Neural progenitor cell (in vitro differentiated cells): Measurements from ENCODE around the gene ELMO1. TPM values are rescaled to one million over a fixed set of nuclear protein-coding genes. Genes with fewer than 3 reads are reported as not detected.

ENCODE experiments used
- DNase-seq: peaks from one replicate; pipeline ENCODE4 v3.0.0-alpha.2; 2016; ENCODE audit warnings: low spot score
- H2AFZ ChIP-seq: fragments of 200-600 bp; sonication (generic); replicated peaks from 2 replicates; pipeline ENCODE4 v1.6.1; 2016; ENCODE audit warnings: antibody characterized with exemption
- H3F3A ChIP-seq: fragments of 200-600 bp; sonication (generic); 2 replicates; pipeline ENCODE4 v1.6.1; 2016; ENCODE audit warnings: antibody characterized with exemption, low read depth
- H3K27ac ChIP-seq: fragments of 200-600 bp; sonication (generic); 2 replicates; pipeline ENCODE4 v1.5.1; 2016; ENCODE audit warnings: mild to moderate bottlenecking
- H3K27me3 ChIP-seq: fragments of 200-600 bp; sonication (generic); 2 replicates; pipeline ENCODE4 v1.6.1; 2016; ENCODE audit warnings: mild to moderate bottlenecking, moderate library complexity
- H3K36me3 ChIP-seq: fragments of 200-600 bp; sonication (generic); 2 replicates; pipeline ENCODE4 v1.5.1; 2016
- H3K4me1 ChIP-seq: fragments of 200-600 bp; sonication (generic); 2 replicates; pipeline ENCODE4 v1.6.1; 2016; ENCODE audit warnings: mixed run types
- H3K4me2 ChIP-seq: fragments of 200-600 bp; sonication (generic); 2 replicates; pipeline ENCODE4 v1.6.1; 2016
- H3K4me3 ChIP-seq: fragments of 200-600 bp; sonication (generic); 2 replicates; pipeline ENCODE4 v1.5.1; 2016
- H3K79me2 ChIP-seq: fragments of 200-600 bp; sonication (generic); 2 replicates; pipeline ENCODE4 v1.6.1; 2016; ENCODE audit warnings: low read depth
- H3K9ac ChIP-seq: fragments of 200-600 bp; sonication (generic); 2 replicates; pipeline ENCODE4 v1.6.1; 2016
- H3K9me3 ChIP-seq: fragments of 200-600 bp; sonication (generic); 2 replicates; pipeline ENCODE4 v1.5.1; 2016; ENCODE audit warnings: low read depth
- H4K20me1 ChIP-seq: fragments of 200-600 bp; sonication (generic); 2 replicates; pipeline ENCODE4 v1.6.1; 2016; ENCODE audit warnings: low read depth
- H3K27ac Mint-ChIP-seq: 3 replicates; pipeline ENCODE4 v1.8.0; 2021; ENCODE audit warnings: mixed read lengths
- H3K27me3 Mint-ChIP-seq: 2 replicates; pipeline ENCODE4 v1.8.0; 2022; ENCODE audit warnings: low read depth, mild to moderate bottlenecking, inconsistent platforms, moderate library complexity, mixed read lengths; ENCODE audit not compliant: insufficient read depth
- H3K36me3 Mint-ChIP-seq: 3 replicates; pipeline ENCODE4 v1.8.0; 2021; ENCODE audit warnings: mixed read lengths
- H3K4me1 Mint-ChIP-seq: 3 replicates; pipeline ENCODE4 v1.8.0; 2021; ENCODE audit warnings: mixed read lengths
- H3K4me3 Mint-ChIP-seq: 3 replicates; pipeline ENCODE4 v1.8.0; 2021; ENCODE audit warnings: mild to moderate bottlenecking, moderate library complexity, mixed read lengths
- H3K9me3 Mint-ChIP-seq: 3 replicates; pipeline ENCODE4 v1.8.0; 2020; ENCODE audit warnings: mixed read lengths
- EZH2 ChIP-seq: fragments of 200-600 bp; sonication (generic); IDR thresholded peaks from 2 replicates; pipeline ENCODE4 v1.6.1; 2017; ENCODE audit warnings: antibody characterized with exemption, mild to moderate bottlenecking, moderate library complexity
- EZH2phosphoT487 ChIP-seq: fragments of 200-600 bp; sonication (generic); IDR thresholded peaks from 2 replicates; pipeline ENCODE4 v1.6.1; 2017; ENCODE audit warnings: antibody characterized with exemption
- total RNA-seq: library from RNA; depleted of rRNA; stranded (reverse); fragments of >200 nt; gene quantifications from 2 replicates; pipeline ENCODE4 v1.2.3, GENCODE V29; 2015; ENCODE audit warnings: low replicate concordance
- TF ChIP-seq, protein P1 (sequence below): fragments of 200-600 bp; sonication (generic); IDR thresholded peaks from 2 replicates; pipeline ENCODE4 v1.5.1; 2017; ENCODE audit warnings: antibody characterized with exemption, mild to moderate bottlenecking

ELMO1 gene
- total RNA-seq, 1 donor from 2014 or later, result 22.0 TPM

DNA sequence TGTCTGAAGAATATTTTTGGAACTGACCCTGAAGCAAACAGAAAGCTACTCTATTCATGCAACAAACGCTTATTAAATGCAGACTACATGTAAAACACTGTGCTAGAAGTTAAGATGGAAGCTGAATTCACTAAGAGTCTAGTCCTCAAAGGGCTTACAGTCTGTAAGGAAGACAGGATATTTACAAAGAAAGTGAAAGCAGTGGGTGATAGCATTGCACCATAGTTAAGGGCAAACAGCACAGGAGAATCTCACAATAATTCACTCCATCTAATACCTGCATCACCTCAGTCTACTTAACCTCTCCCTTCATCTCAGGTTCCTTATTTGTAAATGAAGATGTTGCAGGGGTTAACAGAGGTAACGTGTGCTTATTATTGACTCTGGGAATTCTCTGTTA, 364.4 kb downstream of the ELMO1 start:
- no peak overlapping the region for H2AFZ ChIP-seq
- TF ChIP-seq, protein P1, sequence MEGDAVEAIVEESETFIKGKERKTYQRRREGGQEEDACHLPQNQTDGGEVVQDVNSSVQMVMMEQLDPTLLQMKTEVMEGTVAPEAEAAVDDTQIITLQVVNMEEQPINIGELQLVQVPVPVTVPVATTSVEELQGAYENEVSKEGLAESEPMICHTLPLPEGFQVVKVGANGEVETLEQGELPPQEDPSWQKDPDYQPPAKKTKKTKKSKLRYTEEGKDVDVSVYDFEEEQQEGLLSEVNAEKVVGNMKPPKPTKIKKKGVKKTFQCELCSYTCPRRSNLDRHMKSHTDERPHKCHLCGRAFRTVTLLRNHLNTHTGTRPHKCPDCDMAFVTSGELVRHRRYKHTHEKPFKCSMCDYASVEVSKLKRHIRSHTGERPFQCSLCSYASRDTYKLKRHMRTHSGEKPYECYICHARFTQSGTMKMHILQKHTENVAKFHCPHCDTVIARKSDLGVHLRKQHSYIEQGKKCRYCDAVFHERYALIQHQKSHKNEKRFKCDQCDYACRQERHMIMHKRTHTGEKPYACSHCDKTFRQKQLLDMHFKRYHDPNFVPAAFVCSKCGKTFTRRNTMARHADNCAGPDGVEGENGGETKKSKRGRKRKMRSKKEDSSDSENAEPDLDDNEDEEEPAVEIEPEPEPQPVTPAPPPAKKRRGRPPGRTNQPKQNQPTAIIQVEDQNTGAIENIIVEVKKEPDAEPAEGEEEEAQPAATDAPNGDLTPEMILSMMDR, result no peak
- TF ChIP-seq EZH2, result no peak
- no peak for TF ChIP-seq EZH2phosphoT487
- H3K36me3 Mint-ChIP-seq, result no peaks in the 10 kb centered on the region
- H3K4me1 ChIP-seq, result no peaks in the 10 kb centered on the region
- H3K27ac ChIP-seq, result no peak overlapping the region
- H3K4me2 ChIP-seq, result no peak overlapping the region
- no peaks in the 10 kb centered on the region for H3K9me3 ChIP-seq
- H3K9ac ChIP-seq, result no peak overlapping the region
- no peaks in the 10 kb centered on the region for H4K20me1 ChIP-seq
- H3K27me3 Mint-ChIP-seq, result peaks cover 3% of the 10 kb centered on the region
- no peaks in the 10 kb centered on the region for H3K27me3 ChIP-seq
- H3K4me1 Mint-ChIP-seq, result no peaks in the 10 kb centered on the region
- no peak for DNase-seq
- no peaks in the 10 kb centered on the region for H3K9me3 Mint-ChIP-seq
- no peaks in the 10 kb centered on the region for H3F3A ChIP-seq
- no peak overlapping the region for H3K4me3 Mint-ChIP-seq
- no peak overlapping the region for H3K4me3 ChIP-seq
- no peak overlapping the region for H3K27ac Mint-ChIP-seq
- H3K36me3 ChIP-seq, result no peaks in the 10 kb centered on the region
- no peaks in the 10 kb centered on the region for H3K79me2 ChIP-seq

DNA sequence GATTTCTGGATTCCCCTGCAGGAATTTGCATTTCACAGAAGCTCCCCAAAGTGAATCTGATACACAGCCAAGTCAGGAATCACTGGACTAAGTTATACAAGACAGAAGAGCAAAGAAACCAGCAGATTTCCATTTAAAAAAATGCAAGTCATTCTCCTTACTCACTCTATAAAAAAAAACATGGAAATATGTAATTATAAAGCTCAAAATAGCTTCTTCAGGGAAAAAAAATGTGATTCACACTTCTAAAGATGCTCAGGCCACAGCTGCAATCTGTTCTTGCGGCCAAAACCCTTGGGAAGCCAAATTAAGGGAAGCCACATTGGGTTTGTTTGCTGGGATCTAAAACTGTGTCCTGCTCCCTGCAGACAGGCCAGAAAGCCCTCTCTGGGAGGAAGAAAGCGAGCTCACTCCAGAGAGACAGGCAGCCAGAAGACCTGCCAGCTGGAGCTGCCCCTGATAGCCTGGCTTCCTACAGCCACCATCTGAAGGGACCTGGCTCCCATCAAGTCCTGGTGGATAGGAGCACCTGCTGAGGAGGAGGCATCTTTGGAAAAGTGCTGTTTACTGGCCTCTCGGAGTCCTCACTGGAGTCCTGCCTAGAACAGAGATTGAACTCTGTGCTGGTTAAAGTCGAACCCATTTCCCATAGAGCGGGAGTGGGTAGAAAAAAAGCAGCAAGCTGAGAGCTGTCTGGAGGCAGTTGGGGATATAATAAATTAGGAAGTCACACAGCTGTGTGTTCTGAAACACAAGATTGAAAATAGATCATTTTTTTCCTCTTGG, 365.2 kb downstream of the ELMO1 start:
- Mint-ChIP-seq H3K4me1 (no peaks in the 10 kb centered on the region), H3K4me3 (no peak overlapping the region), H3K27me3 (peaks cover 3% of the 10 kb centered on the region), H3K9me3 (no peaks in the 10 kb centered on the region), H3K36me3 (no peaks in the 10 kb centered on the region), H3K27ac (no peak overlapping the region)
- Histone ChIP-seq H3K4me1 (no peaks in the 10 kb centered on the region), H3K27me3 (no peaks in the 10 kb centered on the region), H3K4me2 (no peak overlapping the region), H4K20me1 (no peaks in the 10 kb centered on the region), H3F3A (no peaks in the 10 kb centered on the region), H3K36me3 (no peaks in the 10 kb centered on the region), H3K9ac (no peak overlapping the region), H2AFZ (no peak overlapping the region), H3K9me3 (no peaks in the 10 kb centered on the region), H3K27ac (no peak overlapping the region), H3K4me3 (no peak overlapping the region), H3K79me2 (no peaks in the 10 kb centered on the region)
- no peak for DNase-seq
- no peak for TF ChIP-seq EZH2phosphoT487
- TF ChIP-seq, protein P1, result no peak
- TF ChIP-seq EZH2, result no peak

DNA sequence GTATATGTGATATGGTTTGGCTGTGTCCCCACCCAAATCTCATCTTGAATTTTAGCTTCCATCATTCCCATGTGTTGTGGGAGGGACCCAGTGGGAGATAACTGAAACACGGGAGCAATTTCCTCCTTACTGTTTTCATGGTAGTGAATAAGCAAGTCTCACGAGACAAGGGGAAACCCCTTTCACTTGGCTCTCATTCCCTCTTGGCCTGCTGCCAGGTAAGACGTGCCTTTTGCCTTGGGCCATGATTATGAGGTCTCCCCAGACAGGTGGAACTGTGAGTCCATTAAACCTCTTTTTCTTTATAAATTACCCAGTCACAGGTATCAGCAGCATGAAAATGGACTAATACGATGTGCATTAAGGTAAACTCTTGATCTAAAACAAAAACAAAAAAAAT, 367.2 kb downstream of the ELMO1 start:
- Histone ChIP-seq H3K27ac (no peak overlapping the region), H3K4me2 (no peak overlapping the region), H3K36me3 (no peaks in the 10 kb centered on the region), H3K9me3 (no peaks in the 10 kb centered on the region), H3K4me1 (no peaks in the 10 kb centered on the region), H4K20me1 (no peaks in the 10 kb centered on the region), H3F3A (no peaks in the 10 kb centered on the region), H3K27me3 (no peaks in the 10 kb centered on the region), H3K79me2 (no peaks in the 10 kb centered on the region), H2AFZ (no peak overlapping the region), H3K9ac (no peak overlapping the region), H3K4me3 (no peak overlapping the region)
- TF ChIP-seq, protein P1, result no peak
- no peak for TF ChIP-seq EZH2
- TF ChIP-seq EZH2phosphoT487, result no peak
- Mint-ChIP-seq H3K27ac (no peak overlapping the region), H3K9me3 (no peaks in the 10 kb centered on the region), H3K4me1 (no peaks in the 10 kb centered on the region), H3K27me3 (peaks cover 3% of the 10 kb centered on the region), H3K4me3 (no peak overlapping the region), H3K36me3 (no peaks in the 10 kb centered on the region)
- no peak for DNase-seq
